AG09309 (cell line): Measurements from ENCODE around the gene DDHD1.
A peak's percentile ranks its signal among the peaks of the same experiment; 100 is the strongest.
"Not testable (repeated sequence)": the region's sequence is repeated elsewhere in the genome, so short reads cannot be mapped to it uniquely, and the experiment has no call there.

Source experiments
- DNase-seq: peaks from one replicate; pipeline ENCODE4 v3.0.0-alpha.2; 2010; ENCODE audit warnings: low read depth
- H3K4me3 ChIP-seq: 2 replicates; pipeline ENCODE4 v1.5.1; 2011; ENCODE audit warnings: mild to moderate bottlenecking, low read depth, low read length, moderate library complexity; ENCODE audit not compliant: control insufficient read depth
- TF ChIP-seq, protein P1 (sequence below): IDR thresholded peaks from 2 replicates; pipeline ENCODE4 v1.5.1; 2011; ENCODE audit warnings: mild to moderate bottlenecking, low read depth, low read length, inconsistent platforms; ENCODE audit not compliant: insufficient read depth, control insufficient read depth; ENCODE audit errors: missing control alignments

Gene DDHD1

DNA sequence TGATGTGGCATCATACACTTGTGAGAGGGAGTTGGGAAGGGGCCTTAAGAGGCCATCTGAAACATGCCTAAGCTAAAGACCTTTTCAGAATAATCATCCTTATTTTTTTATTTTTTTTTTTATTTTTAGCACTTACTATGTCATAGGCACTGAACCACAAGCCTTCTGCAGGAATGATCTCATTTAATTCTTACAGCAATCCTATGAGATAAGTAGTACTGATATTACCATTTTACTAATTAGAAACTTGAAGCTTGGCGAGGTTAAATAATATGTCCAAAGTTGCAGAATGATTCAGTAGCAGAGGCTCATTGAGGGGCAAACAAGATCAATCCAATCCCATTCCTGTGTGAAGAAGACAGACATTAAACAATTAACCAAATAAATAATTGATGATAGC lies 33.4 kb upstream of the DDHD1 start:
- TF ChIP-seq, protein P1, sequence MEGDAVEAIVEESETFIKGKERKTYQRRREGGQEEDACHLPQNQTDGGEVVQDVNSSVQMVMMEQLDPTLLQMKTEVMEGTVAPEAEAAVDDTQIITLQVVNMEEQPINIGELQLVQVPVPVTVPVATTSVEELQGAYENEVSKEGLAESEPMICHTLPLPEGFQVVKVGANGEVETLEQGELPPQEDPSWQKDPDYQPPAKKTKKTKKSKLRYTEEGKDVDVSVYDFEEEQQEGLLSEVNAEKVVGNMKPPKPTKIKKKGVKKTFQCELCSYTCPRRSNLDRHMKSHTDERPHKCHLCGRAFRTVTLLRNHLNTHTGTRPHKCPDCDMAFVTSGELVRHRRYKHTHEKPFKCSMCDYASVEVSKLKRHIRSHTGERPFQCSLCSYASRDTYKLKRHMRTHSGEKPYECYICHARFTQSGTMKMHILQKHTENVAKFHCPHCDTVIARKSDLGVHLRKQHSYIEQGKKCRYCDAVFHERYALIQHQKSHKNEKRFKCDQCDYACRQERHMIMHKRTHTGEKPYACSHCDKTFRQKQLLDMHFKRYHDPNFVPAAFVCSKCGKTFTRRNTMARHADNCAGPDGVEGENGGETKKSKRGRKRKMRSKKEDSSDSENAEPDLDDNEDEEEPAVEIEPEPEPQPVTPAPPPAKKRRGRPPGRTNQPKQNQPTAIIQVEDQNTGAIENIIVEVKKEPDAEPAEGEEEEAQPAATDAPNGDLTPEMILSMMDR = no peak

DNA sequence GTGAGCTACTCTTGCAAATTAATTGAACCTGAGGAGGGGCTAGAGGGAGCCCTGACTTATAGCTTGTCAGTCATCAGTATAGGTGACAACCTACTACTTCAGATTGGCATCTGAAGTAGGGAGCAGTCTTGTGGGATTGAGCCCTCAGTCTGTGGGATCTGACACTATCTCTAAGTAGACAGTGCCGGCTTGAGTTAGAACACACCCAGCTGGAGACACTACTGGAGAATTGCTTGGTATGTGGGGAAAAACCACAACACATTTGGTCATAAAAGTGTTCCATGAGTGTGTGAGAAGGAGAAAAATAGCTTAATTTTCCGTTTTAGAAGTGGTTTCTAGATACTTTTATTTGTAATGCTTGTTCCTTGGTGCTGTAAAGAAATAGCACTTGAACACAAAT lies 30.5 kb upstream of the DDHD1 start:
- TF ChIP-seq, protein P1 = no peak
- DNase-seq = peak; percentile 37
- no peak overlapping the region for H3K4me3 ChIP-seq

More for the DNA sequence above, 33.4 kb upstream of the DDHD1 start:
- DNase-seq = no peak
- no peak overlapping the region for H3K4me3 ChIP-seq

DNA sequence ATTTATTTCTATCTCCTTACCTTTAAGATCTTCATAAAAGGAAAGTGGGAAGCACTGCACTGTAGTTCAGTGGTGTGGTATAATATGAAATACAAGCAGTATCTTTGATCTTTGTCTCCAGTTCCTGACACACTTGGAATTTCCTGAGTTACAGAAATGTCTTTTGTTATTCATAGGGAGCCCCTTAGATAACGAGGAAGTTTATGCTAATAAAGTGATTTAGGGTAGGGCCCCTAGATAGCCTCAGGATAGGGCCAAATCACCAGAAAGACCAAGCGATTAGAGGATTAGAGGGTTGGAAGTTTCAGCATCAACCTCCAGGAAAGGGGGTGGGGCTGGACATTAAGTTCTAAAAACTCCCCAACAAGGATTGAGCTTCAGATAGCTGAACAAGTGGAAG lies 29.9 kb upstream of the DDHD1 start:
- TF ChIP-seq, protein P1 = no peak
- DNase-seq = no peak
- no peak overlapping the region for H3K4me3 ChIP-seq

DNA sequence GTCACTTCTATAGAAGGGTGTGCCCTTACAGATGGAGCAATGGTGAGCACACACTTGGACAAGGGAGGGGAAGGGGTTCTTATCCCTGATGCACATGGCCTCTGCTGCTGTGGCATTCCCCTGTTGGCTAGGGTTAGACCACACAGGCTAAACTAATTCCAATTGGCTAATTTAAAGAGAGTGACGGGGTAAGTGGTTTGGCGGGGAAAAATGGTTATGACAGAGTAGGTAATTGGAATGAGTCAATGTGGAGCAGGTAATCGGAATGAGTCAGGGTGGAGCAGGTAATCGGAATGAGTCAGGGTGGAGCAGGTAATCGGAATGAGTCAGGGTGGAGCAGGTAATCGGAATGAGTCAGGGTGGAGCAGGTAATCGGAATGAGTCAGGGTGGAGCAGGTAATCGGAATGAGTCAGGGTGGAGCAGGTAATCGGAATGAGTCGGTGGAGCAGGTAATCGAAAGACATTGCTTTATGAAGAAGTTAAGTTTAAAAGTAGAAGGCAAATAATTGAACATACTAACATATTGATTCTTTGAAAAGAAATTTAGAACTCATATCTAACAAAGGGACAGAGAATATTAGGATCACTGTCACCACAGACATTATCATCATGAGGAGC lies 28.4 kb upstream of the DDHD1 start:
- not testable (repeated sequence) for H3K4me3 ChIP-seq, DNase-seq

DNA sequence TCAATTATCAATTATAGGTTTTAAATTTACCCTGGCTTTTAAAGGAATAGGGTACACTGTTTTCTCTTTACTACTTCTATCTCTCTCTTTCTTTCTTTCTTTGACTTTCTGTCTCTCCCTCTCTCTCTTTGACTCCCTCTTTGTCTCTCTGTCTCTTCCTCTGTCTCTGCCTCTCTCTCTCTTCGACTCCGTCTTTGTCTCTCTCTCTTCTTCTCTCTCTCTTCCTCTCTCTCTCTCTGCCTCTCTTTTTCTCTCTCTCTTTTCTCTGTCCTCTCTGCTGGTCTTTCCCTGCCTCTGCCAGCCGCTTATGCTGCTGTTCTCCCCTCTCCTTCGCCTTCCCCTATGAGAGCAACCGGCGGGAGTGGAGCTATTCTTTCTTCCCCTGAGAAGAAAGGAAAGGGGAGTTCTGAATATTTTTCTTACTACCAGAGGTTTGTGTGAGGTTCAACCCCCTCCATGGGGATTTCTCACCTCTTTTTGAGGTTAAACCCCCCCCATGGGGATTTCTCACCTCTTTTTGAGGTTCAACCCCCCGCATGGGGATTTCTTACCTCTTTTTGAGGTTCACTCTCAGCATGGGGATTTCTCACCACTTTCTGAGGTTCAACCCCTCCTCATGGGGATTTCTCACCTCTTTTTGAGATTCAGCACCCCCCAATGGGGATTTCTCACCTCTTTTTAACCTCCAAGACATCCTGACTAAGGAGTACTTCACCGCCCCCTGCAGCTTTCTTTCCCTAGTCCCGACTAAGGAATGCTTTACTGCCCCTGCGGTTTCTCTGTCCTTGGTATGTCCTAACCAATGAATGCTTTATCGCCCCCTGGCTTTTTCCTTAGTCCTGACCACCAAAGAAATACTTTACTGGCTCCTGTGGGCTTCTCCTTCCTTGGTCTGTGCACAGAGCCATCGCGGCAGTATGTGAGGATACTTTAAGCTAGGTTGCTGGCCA lies 27.4 kb upstream of the DDHD1 start:
- TF ChIP-seq, protein P1 = peak; percentile 37
- H3K4me3 ChIP-seq = no peak overlapping the region
- DNase-seq = peak; percentile 35

DNA sequence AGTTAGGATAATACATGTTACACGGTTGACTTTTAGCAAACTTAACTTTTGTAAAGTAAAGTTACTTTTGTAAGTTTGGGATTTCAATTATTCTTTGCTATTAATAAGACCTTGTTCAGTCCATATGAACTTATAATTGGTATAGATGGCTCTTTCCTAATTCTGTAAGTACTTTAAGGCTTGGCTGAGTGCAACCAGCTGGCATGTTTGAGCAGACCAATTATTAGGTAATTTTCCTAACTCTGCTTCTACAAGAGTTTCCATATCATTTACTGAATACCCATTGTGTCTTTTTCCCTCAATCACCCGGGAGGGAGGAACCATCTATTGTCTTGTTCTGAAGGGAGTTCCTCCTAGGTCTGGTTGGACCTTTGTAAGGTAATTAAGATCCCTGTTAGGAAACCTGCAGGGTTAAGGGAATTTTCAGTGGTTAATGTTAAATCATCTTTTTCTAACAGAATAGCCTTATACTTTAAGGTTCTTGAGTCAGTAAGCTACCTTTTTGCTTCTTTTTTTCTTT lies 26.4 kb upstream of the DDHD1 start:
- DNase-seq, H3K4me3 ChIP-seq: not testable (repeated sequence)

DNA sequence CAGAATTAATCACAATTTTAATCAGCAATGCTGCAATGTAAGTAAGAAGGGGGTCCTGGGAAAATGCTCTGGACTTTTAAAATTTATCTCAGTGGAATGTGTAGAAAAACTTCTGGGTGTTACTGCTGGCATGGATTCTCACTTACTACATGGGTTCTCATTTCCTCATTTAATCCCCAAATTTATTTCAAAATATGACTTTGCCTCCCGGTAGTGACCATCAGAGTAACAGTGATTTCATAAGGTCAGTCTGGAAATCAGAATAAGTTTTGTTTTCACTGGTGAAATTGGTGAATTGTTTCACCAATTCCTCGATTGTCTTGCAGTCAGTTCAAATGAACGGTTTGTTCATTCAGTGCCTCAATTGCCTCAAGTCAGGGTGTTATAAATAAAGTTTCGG lies 22.3 kb upstream of the DDHD1 start:
- H3K4me3 ChIP-seq = no peak overlapping the region
- no peak for DNase-seq
- TF ChIP-seq, protein P1 = no peak

DNA sequence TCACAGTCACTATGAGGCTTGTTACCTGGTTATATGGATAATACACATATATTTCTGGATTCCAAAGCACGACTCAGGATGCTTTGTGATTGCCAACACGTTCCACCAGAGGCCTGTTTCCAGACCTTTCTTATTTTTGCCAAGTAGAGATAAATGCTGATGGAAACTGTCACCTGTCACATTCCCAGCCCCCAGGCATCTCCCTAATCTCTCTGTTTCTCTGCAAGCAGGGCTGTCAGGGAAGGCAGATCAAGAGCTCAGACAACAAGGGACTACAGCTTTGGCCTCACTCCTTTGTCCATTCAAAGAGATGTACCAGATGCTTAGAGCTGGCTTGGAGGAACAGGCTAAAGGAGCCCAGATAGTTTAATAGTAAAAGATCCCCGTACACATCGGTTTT lies 21.8 kb upstream of the DDHD1 start:
- no peak overlapping the region for H3K4me3 ChIP-seq
- no peak for DNase-seq
- TF ChIP-seq, protein P1 = no peak
